Adrenal gland (tissue), 5 donors: ENCODE measurements around the gene EVA1C.

Experiments
- POLR2A ChIP-seq, 2 donors: fragments of 450-650 bp; IDR thresholded peaks; one replicate each; pipeline ENCODE4 v1.6.1; 2017; ENCODE audit warnings: antibody characterized with exemption in 2 of 2, mild to moderate bottlenecking in 2 of 2, moderate library complexity in 1 of 2
- TF ChIP-seq, protein P1 (sequence below), 6 experiments: fragments of 450-650 bp in 4 of 6; fragments of 200-600 bp in 2 of 6; sonication (generic) in 1 of 6; IDR thresholded peaks; 1 replicate in 5 of 6; 2 replicates in 1 of 6; pipeline versions ENCODE4 v1.5.1 to v1.8.0; 2016 to 2021; ENCODE audit warnings: antibody characterized with exemption in 6 of 6, mild to moderate bottlenecking in 2 of 6, moderate library complexity in 1 of 6
- donor health status: DM: no; HTN: no; CAD: no.

- no peak for TF ChIP-seq POLR2A (IDR thresholded peaks at IDR 0.05)
- TF ChIP-seq, protein P1, sequence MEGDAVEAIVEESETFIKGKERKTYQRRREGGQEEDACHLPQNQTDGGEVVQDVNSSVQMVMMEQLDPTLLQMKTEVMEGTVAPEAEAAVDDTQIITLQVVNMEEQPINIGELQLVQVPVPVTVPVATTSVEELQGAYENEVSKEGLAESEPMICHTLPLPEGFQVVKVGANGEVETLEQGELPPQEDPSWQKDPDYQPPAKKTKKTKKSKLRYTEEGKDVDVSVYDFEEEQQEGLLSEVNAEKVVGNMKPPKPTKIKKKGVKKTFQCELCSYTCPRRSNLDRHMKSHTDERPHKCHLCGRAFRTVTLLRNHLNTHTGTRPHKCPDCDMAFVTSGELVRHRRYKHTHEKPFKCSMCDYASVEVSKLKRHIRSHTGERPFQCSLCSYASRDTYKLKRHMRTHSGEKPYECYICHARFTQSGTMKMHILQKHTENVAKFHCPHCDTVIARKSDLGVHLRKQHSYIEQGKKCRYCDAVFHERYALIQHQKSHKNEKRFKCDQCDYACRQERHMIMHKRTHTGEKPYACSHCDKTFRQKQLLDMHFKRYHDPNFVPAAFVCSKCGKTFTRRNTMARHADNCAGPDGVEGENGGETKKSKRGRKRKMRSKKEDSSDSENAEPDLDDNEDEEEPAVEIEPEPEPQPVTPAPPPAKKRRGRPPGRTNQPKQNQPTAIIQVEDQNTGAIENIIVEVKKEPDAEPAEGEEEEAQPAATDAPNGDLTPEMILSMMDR (IDR thresholded peaks at IDR 0.05), result no peak
Measured at GRCh38 chr21:32496568-32496967, 84.1 kb downstream of the EVA1C start.
